ES-I3 (cell line): Measurements from ENCODE around the gene ZNF697.

Source experiments
- H3K36me3 ChIP-seq: 2 replicates; pipeline ENCODE4 v1.6.1; 2013; ENCODE audit warnings: mild to moderate bottlenecking, low read length, control low read depth, moderate library complexity; ENCODE audit not compliant: insufficient read depth
- H3K4me1 ChIP-seq: 2 replicates; pipeline ENCODE4 v1.6.1; 2013; ENCODE audit warnings: mild to moderate bottlenecking, control low read depth, low read length; ENCODE audit not compliant: insufficient read depth
- H3K9ac ChIP-seq: 2 replicates; pipeline ENCODE4 v1.6.1; 2013; ENCODE audit warnings: low read depth, mild to moderate bottlenecking, low read length, moderate library complexity
- H3K9me3 ChIP-seq: 2 replicates; pipeline ENCODE4 v1.6.1; 2013; ENCODE audit warnings: mild to moderate bottlenecking, low read length, moderate library complexity; ENCODE audit not compliant: control insufficient read depth, insufficient read depth

Gene ZNF697

DNA sequence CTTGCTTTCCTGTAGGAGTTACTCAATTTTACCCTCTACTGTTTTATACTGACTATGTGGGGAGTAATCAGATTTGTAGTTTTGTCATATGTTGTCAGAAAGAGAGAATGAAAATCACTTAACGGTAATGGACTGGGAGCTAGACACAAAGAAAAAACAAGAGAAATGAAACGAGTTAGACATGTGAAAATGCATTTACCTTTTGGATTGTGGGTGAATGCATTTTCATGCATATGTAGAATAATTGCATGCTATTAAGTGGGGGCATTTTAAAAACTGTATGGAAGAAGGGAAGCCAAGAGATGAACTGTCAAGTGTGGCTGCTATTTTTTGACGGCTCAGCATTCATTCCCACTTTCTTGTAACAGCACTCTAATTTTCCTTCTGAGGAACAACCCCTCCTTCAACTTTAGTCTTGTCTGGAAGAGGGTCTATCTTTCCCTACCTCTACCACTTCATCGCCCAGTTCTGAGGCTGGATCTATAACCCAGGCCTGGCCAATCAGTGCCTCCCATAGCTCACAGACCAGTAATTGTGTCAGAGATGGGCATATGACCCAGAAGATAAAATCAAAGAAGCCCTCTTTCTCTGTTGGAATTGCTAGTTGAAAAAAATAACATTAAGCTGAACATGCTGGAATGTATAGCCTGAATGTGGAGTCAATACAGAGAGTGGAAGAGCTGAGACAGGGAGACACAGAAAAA is 5.2 kb upstream of the ZNF697 start:
- Histone ChIP-seq H3K4me1 (peaks cover 10% of the 10 kb centered on the region), H3K36me3 (no peaks in the 10 kb centered on the region), H3K9ac (no peak overlapping the region), H3K9me3 (no peaks in the 10 kb centered on the region)

DNA sequence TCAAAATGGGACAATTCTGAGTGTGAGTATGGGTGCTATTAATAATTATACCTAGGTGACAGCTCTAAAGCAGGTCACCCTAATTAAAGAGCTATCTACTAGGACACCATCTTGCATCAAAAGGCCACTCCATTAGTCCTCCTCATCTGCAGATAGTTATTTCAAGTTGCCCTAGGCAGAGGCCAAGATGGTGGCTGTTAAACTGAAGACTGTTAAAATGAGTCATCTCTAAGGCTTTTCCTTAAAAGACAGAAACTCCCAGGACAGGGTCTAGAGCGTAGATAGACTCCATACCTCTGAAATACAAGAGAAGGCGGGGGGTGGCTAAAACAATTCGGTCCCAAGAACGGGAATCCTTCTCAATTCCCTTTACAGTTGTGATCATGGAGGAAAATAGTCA is 4.5 kb upstream of the ZNF697 start:
- no peaks in the 10 kb centered on the region for H3K9me3 ChIP-seq
- H3K36me3 ChIP-seq, result no peaks in the 10 kb centered on the region
- H3K4me1 ChIP-seq, result peaks cover 10% of the 10 kb centered on the region
- no peak overlapping the region for H3K9ac ChIP-seq

DNA sequence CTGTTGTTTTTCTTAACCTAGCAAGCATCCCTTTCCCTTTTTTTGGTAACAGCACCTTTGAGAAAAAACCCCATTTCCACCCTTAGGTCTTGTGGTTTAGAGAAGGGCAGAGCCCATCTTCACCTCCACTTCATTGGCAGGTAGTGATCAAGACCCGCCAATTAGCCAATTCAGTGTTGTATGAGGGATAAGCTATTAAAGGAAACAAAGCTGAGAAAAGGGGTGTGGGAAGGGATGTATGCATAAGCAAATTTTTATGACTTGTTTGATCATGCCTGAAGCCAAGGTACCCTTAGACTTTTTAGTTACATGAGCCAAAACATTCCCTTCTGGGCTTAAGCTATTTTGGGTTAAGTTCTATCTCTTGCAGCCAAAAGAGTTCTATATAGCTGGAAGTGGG is 3.6 kb upstream of the ZNF697 start:
- Histone ChIP-seq H3K36me3 (no peaks in the 10 kb centered on the region), H3K9ac (no peak overlapping the region), H3K4me1 (peaks cover 9% of the 10 kb centered on the region), H3K9me3 (no peaks in the 10 kb centered on the region)

DNA sequence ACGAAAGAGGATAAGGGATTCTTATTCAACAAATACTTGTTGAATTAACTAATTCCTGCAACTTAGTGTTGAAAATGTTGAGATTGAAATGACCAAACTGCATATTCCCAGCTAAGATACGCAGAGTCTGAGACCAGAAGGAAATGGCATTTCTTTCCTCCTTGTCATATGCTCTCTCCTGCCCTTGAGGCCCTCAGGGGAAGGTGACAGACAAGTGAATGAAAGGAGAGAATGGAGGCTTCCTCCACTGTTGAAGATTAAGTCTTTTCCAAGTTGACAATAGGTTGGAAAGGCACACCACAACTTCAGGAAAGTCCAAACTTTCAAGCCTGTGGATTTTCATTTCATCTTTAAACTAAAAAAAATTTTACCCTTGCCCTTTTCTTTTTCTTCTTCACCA is 3.1 kb upstream of the ZNF697 start:
- Histone ChIP-seq H3K4me1 (peaks cover 9% of the 10 kb centered on the region), H3K9me3 (no peaks in the 10 kb centered on the region), H3K36me3 (no peaks in the 10 kb centered on the region), H3K9ac (no peak overlapping the region)

DNA sequence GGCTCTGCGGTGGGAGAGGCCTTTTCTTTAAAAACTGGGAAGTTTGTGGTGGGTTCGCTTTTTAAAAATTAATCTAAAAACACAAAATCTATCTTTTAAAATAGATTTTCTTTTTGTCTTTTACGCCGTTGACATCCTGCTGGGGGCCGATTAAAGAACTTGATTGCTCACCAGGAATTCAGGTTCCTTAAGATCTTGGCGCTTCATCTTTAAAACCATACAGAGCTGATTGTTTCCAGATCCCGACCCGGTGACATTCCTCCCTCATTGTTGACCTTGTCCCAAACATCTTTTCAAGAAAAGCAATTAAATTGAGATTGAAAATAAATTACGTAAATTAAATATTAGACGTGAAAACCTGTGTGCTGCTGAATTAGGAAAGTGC is 546 bp upstream of the ZNF697 start:
- Histone ChIP-seq H3K36me3 (no peaks in the 10 kb centered on the region), H3K9ac (peak overlapping the region; percentile 62), H3K4me1 (peaks cover 32% of the 10 kb centered on the region), H3K9me3 (no peaks in the 10 kb centered on the region)

DNA sequence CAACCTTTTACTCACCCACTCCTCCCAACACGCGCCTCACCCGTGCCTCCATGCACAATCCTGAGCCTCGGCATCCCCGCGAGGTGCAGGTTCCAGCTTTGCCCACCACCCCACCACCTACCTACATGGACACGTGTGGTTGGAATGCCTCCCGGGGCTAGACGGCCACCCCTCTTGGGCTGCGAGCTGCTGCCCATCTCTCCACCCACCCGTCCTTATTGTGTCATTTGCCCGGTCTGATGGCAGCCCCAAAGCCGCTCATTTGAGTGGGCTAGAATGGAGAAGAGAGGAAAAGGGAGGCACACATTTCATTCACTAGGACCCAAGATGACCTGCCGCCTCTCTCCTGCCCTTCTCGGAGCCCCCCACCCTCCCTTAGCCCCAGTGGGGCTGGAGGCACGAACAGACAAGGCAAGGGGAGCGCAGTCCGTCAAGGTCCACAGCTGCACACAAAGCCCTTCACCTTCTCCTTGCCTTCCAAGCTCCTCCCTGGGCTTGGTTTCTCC is 785 bp downstream of the ZNF697 start:
- peaks cover 35% of the 10 kb centered on the region for H3K4me1 ChIP-seq
- H3K9ac ChIP-seq, result peak overlapping the region; percentile 62
- no peaks in the 10 kb centered on the region for H3K9me3 ChIP-seq
- H3K36me3 ChIP-seq, result no peaks in the 10 kb centered on the region

DNA sequence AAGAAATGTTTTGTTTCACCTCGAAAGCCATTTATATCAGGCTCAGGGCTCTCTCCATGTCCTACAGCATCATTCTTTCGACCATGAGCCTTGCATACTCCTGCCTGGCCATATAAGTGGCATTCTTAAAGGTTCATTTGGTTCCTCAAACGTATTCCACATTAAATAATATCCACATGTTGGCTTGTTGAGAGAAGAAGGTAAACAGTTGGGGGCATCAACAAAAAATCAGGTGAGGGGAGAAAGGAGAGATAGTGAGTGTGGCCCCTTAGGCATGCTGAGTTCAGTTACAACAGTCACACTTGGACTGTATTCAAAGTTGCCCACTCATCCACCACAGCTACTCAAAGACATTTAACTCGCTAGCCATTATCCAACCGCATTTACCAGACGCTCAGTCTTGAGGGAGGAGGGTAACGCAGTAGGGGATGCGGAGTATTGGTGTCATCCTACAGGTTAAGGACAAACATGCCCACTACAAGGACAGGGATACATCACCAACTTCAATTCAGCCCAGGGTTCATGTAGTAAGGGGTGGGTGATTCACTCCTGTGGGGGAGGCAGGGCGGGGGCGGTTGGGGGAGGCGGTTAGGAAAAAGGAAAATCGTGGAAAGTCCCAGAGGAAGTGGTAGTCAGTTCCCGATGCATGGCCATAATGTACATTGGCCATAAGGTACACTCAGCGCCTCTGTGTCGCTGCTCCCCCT is 1.4 kb downstream of the ZNF697 start:
- Histone ChIP-seq H3K9ac (peak overlapping the region; percentile 62), H3K36me3 (no peaks in the 10 kb centered on the region), H3K4me1 (peaks cover 35% of the 10 kb centered on the region)

DNA sequence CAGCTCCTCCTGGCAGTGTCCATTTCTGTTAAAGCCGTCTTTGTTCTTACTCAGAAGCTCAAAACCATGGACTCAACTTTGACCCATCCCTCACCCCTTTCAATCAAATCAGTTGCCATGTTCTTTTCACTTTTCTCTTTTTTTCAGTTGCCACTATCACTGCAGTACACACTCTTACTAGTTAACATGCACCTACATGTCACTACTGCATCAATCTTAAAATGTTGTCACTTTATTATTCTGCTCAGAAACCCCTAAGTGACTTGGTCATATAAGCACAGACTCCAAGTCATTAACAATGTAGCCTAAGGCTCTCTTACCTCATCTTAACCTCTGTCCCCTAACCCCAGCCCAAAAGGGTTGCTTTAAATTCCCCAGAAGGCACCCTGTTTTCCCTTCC is 9.0 kb downstream of the ZNF697 start:
- Histone ChIP-seq H3K9me3 (no peaks in the 10 kb centered on the region), H3K36me3 (no peaks in the 10 kb centered on the region; the same call in 1 of the 2 replicates)

More for the DNA sequence above, 1.4 kb downstream of the ZNF697 start:
- H3K9me3 ChIP-seq, result no peaks in the 10 kb centered on the region

DNA sequence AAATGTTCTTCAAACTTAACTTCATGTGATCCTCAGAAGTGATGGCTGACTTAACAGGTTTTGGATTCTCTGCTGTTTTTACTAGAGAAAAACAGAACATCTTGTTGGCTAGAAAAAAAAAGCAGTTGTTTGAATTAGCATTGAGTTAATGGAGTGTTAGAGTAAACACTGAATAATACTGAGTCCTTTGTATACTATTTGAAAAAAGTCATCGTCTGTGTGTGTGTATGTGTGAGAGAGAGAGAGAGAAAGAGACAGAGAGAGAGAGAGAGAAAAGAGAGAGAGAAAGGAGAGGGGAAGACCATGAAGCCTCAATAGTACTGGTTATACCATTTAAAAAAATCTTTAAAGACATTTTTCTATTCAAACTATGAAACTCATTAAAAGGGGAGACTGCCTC is 10.4 kb downstream of the ZNF697 start:
- H3K9ac ChIP-seq, result no peak overlapping the region

More for the DNA sequence above, 9.0 kb downstream of the ZNF697 start:
- Histone ChIP-seq H3K9ac (no peak overlapping the region), H3K4me1 (peaks cover 15% of the 10 kb centered on the region)

DNA sequence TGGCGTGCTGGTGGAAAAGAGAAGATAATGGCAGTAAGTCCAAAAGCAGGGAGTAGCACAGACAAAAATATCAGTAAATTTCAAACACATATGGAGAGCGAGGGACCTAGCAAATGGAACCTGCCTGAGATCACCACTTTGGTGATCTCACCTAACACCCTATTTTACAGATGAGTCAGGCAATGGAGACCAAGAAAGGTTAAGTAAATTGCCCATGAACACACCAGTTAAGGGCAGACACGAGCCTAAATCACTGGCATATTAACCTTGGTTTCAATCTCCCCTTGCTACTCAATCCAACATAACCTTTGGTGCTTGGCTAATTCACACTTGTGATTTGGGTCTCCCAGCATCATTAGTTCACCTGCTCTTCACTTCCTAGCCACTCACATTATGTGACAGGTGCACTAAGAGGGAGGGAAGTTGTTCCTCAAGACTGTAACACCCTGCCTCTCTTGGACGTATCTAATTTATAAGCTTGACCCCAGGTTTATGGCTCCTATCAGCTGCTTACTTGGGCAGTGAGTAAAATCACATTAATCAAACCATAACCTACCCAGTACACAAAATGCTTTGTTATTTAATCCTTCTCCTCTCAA is 11.5 kb downstream of the ZNF697 start:
- H3K4me1 ChIP-seq, result peaks cover 13% of the 10 kb centered on the region
- H3K9ac ChIP-seq, result no peak overlapping the region
- no peaks in the 10 kb centered on the region; the same call in 1 of the 2 replicates for H3K36me3 ChIP-seq
- H3K9me3 ChIP-seq, result no peaks in the 10 kb centered on the region

More for the DNA sequence above, 10.4 kb downstream of the ZNF697 start:
- H3K9me3 ChIP-seq, result no peaks in the 10 kb centered on the region
- no peaks in the 10 kb centered on the region; the same call in 1 of the 2 replicates for H3K36me3 ChIP-seq
- peaks cover 8% of the 10 kb centered on the region for H3K4me1 ChIP-seq

DNA sequence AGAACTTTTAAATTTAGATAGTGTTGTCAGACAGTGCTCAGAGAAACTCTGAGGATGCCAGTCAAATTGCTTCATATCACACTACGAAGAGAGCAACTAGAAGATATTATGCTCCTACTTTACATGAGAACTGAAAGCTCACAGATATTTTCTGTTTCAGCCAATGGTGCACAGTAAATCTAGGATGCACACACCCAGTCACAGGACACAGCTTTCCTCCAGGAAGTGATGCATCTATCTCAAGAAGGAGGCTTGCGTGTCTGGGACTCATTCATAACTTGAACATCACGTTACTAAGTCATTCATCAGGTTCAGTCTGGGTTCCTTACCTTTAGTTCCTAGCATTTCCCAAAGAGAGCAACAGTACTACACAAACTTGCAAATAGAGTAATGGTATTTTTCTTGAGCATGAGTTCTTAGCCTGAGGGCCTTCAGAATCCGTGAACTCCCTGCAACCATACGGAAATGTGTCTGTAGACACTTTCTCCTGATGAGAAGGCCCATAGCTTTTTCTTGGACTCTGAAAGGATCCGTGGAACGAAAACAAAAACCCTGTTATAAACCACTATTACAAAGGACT is 12.2 kb downstream of the ZNF697 start:
- H3K9me3 ChIP-seq, result no peaks in the 10 kb centered on the region
- no peak overlapping the region for H3K9ac ChIP-seq
- peaks cover 13% of the 10 kb centered on the region for H3K4me1 ChIP-seq
- no peaks in the 10 kb centered on the region; the same call in 1 of the 2 replicates for H3K36me3 ChIP-seq

DNA sequence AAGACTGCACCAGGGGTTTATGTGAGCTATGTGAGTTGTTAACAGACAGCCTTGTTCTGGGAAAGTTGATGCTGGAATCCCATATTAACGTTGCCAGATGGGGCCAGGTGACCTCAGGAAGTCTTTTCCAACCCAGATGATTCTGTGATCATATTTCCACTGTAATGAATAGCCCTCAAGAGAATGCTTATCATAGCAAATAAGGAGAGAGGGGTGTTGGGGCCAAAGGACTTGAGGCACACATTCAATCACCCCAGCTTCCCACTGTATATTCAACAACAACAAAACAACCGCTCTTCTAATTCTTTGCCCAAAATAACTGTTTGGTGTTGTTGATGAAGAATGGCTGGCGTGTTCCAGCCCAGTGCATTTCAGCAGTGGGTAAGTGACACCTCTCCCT is 14.1 kb downstream of the ZNF697 start:
- no peaks in the 10 kb centered on the region for H3K9me3 ChIP-seq
- no peak overlapping the region for H3K9ac ChIP-seq
- H3K4me1 ChIP-seq, result peaks cover 6% of the 10 kb centered on the region; the same call in 1 of the 2 replicates
- H3K36me3 ChIP-seq, result peaks cover 3% of the 10 kb centered on the region; the same call in 1 of the 2 replicates

DNA sequence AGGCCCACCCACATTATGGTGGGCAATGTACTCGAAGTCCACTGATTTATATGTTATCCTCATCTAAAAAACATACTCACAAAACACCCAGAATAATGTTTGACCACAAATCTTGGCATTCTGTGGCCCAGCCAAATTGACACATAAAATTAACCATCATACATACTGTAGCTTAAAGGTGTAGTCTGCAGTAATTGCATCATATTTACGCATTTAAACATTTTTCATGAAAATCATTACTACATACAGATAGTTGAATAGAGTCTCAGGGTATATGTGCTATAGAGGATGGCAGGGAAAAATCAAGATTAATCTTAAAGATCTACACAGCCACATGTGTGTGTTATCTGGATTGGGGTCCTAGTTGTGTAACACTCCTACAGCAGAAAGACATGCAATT is 14.5 kb downstream of the ZNF697 start:
- H3K9me3 ChIP-seq, result no peaks in the 10 kb centered on the region
- no peak overlapping the region for H3K9ac ChIP-seq
- H3K4me1 ChIP-seq, result peaks cover 6% of the 10 kb centered on the region; the same call in 1 of the 2 replicates
- peaks cover 3% of the 10 kb centered on the region; the same call in 1 of the 2 replicates for H3K36me3 ChIP-seq

DNA sequence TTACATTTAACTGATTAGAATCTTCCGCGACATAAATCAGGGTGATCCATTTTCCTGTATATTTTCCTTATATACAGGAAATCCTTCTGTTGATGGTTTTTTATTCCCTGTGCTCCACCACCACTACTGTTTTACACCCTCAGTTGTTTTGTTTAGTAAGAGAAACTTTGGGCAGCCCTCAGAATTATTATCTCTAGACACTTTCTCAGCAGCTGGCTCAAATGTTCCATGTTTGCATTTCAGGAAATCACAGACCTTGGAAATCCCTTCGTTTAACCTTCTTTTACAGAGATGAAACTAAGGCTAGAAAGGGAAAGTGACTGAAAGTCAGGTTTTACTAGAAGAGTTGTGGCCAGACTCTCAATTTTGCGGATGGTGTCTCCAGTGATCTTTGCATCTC is 15.2 kb downstream of the ZNF697 start:
- H3K9me3 ChIP-seq, result no peaks in the 10 kb centered on the region
- peaks cover 3% of the 10 kb centered on the region; the same call in 1 of the 2 replicates for H3K36me3 ChIP-seq
- no peak overlapping the region for H3K9ac ChIP-seq
- H3K4me1 ChIP-seq, result peaks cover 6% of the 10 kb centered on the region; the same call in 1 of the 2 replicates
